ENCODE results near the gene PPIL3. TPM values are rescaled to one million over a fixed set of nuclear protein-coding genes. Genes with fewer than 3 reads are reported as not detected.
"Not testable (repeated sequence)": the region's sequence is repeated elsewhere in the genome, so short reads cannot be mapped to it uniquely, and the experiment has no call there.

PPIL3 gene
- total RNA-seq, 1 experiment from 2014 or later, result 33.9 TPM

DNA sequence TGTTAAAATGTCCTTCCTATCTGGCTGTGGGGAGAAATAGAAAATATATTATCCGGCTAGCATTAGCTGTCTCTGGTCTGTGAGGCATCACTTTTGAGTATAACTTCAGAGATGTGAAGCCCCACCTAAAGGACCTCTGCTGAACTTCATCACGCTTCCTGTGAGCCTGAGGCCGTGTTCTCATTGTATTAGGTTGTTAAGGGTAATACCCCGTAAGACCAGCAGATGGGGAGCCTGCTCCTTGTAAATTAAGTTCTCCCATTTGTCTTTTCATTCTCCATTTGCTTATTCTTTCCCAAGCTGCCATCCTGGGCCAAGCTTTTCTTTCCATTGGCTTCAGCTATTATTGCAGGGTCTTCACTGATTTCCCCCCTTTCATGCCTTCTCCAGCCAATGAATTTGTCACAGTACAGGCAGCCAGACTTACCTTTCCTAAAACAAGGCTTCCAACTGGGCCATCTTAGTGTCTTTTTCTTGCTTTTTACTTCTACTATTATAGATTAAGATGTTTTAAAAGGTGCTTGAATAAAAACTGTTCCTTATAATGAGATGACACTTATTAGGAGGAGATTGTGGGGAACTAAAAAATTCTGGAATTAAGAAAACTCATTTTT is 12.7 kb upstream of the PPIL3 start:
- Mint-ChIP-seq H3K4me1 (ENCODE audit: insufficient read depth, unreplicated experiment) (no peaks in the 10 kb centered on the region), H3K36me3 (ENCODE audit: insufficient read depth, unreplicated experiment) (peaks cover 81% of the 10 kb centered on the region), H3K4me3 (ENCODE audit: unreplicated experiment) (no peak overlapping the region), H3K9me3 (ENCODE audit: unreplicated experiment) (no peaks in the 10 kb centered on the region), H3K27ac (ENCODE audit: low read depth, unreplicated experiment) (no peak overlapping the region), H3K27me3 (ENCODE audit: insufficient read depth, unreplicated experiment) (no peaks in the 10 kb centered on the region)
- DNase-seq (ENCODE audit: unreplicated experiment), result peak; percentile 90
- no TSS peak for BruUV-seq (replicated peaks)
- POLR2A ChIA-PET, result interaction anchor here (0.6 to 2.0 kb wide), 13 partner anchors 9 to 331 kb away, joined by 3 to 13 read pairs (median 4); partner anchors contain the start of genes CLK1, HYCC2, NDUFB3 and NIF3L1
- CTCF ChIA-PET, result interaction anchor here (0.6 to 1.6 kb wide), 20 partner anchors 9 to 332 kb away, joined by 3 to 28 read pairs (median 4); partner anchors contain the start of genes NIF3L1 and PPIL3
- TF ChIP-seq, protein P1, sequence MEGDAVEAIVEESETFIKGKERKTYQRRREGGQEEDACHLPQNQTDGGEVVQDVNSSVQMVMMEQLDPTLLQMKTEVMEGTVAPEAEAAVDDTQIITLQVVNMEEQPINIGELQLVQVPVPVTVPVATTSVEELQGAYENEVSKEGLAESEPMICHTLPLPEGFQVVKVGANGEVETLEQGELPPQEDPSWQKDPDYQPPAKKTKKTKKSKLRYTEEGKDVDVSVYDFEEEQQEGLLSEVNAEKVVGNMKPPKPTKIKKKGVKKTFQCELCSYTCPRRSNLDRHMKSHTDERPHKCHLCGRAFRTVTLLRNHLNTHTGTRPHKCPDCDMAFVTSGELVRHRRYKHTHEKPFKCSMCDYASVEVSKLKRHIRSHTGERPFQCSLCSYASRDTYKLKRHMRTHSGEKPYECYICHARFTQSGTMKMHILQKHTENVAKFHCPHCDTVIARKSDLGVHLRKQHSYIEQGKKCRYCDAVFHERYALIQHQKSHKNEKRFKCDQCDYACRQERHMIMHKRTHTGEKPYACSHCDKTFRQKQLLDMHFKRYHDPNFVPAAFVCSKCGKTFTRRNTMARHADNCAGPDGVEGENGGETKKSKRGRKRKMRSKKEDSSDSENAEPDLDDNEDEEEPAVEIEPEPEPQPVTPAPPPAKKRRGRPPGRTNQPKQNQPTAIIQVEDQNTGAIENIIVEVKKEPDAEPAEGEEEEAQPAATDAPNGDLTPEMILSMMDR (IDR thresholded peaks at IDR 0.05; ENCODE audit: unreplicated experiment), result peak; percentile 88
- intact Hi-C loops (cut with micrococcal nuclease), result loop anchor here (1.0 kb wide), 4 partner anchors 168 to 332 kb away; no protein-coding TSS in a partner anchor

GRCh38 chr2:200899482-200899881 is 10.6 kb upstream of the PPIL3 start:
- ChIA-PET CTCF (interaction anchor here (1.5 kb wide), 1 partner anchor 10 kb away, joined by 6 read pairs; the partner anchor contains the start of genes NIF3L1 and PPIL3), POLR2A (interaction anchor here (1.5 kb wide), 1 partner anchor 172 kb away, joined by 3 read pairs; the partner anchor contains the start of genes HYCC2 and NDUFB3)
- Mint-ChIP-seq H3K9me3 (ENCODE audit: unreplicated experiment) (no peaks in the 10 kb centered on the region), H3K27ac (ENCODE audit: low read depth, unreplicated experiment) (no peak overlapping the region), H3K4me1 (ENCODE audit: insufficient read depth, unreplicated experiment) (no peaks in the 10 kb centered on the region), H3K4me3 (ENCODE audit: unreplicated experiment) (no peak overlapping the region), H3K27me3 (ENCODE audit: insufficient read depth, unreplicated experiment) (no peaks in the 10 kb centered on the region), H3K36me3 (ENCODE audit: insufficient read depth, unreplicated experiment) (peaks cover 81% of the 10 kb centered on the region)
- intact Hi-C loops (cut with micrococcal nuclease), result no loop called here
- DNase-seq (ENCODE audit: unreplicated experiment), result no peak
- BruUV-seq (replicated peaks), result no TSS peak
- TF ChIP-seq, protein P1 (IDR thresholded peaks at IDR 0.05; ENCODE audit: unreplicated experiment), result no peak

- DNase-seq (ENCODE audit: unreplicated experiment); H3K27ac Mint-ChIP-seq (ENCODE audit: low read depth, unreplicated experiment); H3K27me3 Mint-ChIP-seq (ENCODE audit: insufficient read depth, unreplicated experiment); H3K4me3 Mint-ChIP-seq (ENCODE audit: unreplicated experiment); BruUV-seq (replicated peaks); H3K9me3 Mint-ChIP-seq (ENCODE audit: unreplicated experiment); H3K4me1 Mint-ChIP-seq (ENCODE audit: insufficient read depth, unreplicated experiment); POLR2A ChIA-PET; intact Hi-C loops (cut with micrococcal nuclease): not testable (repeated sequence)
- CTCF ChIA-PET, result interaction anchor here (0.5 kb wide), 1 partner anchor 66 kb away, joined by 3 read pairs; no protein-coding TSS in a partner anchor
- H3K36me3 Mint-ChIP-seq (ENCODE audit: insufficient read depth, unreplicated experiment), result peaks cover 89% of the 10 kb centered on the region
Observed at GRCh38 chr2:200881715-200882249, 7.1 kb downstream of the PPIL3 start.

- peaks cover 94% of the 10 kb centered on the region for H3K36me3 Mint-ChIP-seq (ENCODE audit: insufficient read depth, unreplicated experiment)
- TF ChIP-seq, protein P1 (IDR thresholded peaks at IDR 0.05; ENCODE audit: unreplicated experiment), result no peak
- no peak overlapping the region for H3K4me3 Mint-ChIP-seq (ENCODE audit: unreplicated experiment)
- no peaks in the 10 kb centered on the region for H3K27me3 Mint-ChIP-seq (ENCODE audit: insufficient read depth, unreplicated experiment)
- POLR2A ChIA-PET, result interaction anchor here (0.6 to 1.5 kb wide), 4 partner anchors 10 to 85 kb away, joined by 3 to 7 read pairs (median 4); partner anchors contain the start of gene CLK1
- DNase-seq (ENCODE audit: unreplicated experiment), result no peak
- no peaks in the 10 kb centered on the region for H3K9me3 Mint-ChIP-seq (ENCODE audit: unreplicated experiment)
- intact Hi-C loops (cut with micrococcal nuclease), result no loop called here
- no peak overlapping the region for H3K27ac Mint-ChIP-seq (ENCODE audit: low read depth, unreplicated experiment)
- H3K4me1 Mint-ChIP-seq (ENCODE audit: insufficient read depth, unreplicated experiment), result no peaks in the 10 kb centered on the region
- no TSS peak for BruUV-seq (replicated peaks)
- CTCF ChIA-PET, result interaction anchor here (0.6 to 0.9 kb wide), 3 partner anchors 9 to 299 kb away, joined by 3 to 5 read pairs (median 3); no protein-coding TSS in a partner anchor
Observed at GRCh38 chr2:200878289-200878880, 10.5 kb downstream of the PPIL3 start.
